Epidermal melanocyte (primary cell): ENCODE measurements around the gene HAUS3.
"Not testable (repeated sequence)": the region's sequence is repeated elsewhere in the genome, so short reads cannot be mapped to it uniquely, and the experiment has no call there.

ENCODE experiments used
- DNase-seq: peaks from one replicate; pipeline ENCODE4 v3.0.0; 2011; ENCODE audit warnings: low spot score; ENCODE audit not compliant: insufficient read length

HAUS3 gene

DNA sequence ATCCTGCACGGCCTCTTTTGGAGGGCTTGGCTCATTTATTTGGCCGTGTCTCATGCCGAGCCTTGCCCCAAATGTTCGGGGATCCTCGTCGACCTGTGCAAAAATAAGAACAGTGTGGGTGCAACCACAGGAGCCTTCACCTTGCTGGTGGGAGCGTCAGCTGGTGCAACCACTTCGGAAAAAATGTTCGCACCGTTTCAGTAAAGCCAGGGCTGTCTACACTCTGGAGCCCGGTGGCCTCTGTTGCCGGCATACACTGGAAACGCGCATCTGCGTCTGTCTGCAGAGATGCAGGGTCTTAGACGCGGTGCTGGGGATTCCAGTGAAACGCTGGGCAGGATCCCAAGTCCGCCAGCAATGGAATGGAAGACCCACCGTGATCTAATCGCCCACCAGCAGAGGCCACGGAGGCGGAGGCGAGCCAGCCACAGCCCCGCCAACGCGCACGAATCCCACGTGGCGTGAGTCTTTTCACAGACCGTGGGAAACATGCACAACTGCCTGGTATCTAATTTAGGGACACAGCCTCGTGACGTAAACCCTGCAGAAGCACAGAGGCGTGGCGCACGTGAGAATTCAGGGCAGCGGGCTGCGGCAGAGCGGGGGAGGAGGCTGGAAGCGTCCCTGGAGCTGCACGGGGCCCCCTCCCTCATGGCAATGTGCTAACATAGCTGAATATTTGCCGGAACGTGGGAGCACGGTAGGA is 33.8 kb upstream of the HAUS3 start:
- DNase-seq, result no peak

DNA sequence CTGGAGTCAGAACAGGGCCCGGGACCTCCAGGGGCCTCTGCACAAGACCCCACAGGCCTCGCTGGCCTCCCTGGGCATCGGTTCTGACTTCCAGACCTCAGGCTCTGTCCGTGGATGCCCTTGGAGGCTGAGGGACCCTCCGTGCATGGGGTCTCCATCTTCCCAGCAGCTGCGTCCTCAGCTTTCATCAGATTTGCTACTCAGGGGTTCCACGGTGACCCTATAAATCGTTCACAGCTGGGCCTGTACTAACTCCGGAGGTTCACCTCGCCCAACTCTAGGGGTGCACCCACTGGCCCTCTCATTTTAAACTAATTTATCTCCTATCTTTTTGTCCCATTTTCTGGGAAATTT is 33.1 kb upstream of the HAUS3 start:
- not testable (repeated sequence) for DNase-seq

DNA sequence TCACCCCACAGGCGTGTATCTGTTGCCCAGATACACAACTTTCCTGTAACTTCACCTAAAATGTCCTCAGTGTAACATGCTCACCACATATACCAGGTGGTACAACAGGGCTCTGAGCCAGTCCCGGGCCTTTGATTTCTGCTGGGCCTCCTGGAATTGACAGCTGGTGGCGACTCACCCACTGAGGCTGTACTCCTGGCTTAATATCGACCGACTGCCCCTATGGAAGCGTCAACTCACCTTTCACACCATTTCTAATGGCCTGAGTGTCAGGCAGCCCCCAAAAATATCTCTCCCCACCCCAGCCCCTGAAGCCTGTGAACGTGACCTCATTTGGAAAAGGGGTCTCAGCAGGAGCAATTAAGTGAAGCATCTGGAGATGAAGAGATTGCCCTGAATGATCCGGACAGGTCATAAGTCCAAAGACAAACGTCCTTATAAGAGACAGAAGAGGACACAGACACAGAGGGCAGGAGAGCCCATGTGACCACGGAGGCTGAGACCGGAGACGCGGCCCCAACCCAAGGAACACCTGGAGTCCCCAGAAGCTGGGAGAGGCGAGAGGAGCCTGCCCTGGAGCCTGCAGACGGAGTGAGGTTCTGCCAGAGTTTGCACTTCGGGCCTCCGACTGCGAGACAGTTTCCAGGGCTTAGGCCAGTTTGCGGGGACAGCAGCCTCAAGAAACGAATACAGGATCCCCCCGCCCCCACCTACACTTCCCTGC is 32.6 kb upstream of the HAUS3 start:
- DNase-seq, result no peak

DNA sequence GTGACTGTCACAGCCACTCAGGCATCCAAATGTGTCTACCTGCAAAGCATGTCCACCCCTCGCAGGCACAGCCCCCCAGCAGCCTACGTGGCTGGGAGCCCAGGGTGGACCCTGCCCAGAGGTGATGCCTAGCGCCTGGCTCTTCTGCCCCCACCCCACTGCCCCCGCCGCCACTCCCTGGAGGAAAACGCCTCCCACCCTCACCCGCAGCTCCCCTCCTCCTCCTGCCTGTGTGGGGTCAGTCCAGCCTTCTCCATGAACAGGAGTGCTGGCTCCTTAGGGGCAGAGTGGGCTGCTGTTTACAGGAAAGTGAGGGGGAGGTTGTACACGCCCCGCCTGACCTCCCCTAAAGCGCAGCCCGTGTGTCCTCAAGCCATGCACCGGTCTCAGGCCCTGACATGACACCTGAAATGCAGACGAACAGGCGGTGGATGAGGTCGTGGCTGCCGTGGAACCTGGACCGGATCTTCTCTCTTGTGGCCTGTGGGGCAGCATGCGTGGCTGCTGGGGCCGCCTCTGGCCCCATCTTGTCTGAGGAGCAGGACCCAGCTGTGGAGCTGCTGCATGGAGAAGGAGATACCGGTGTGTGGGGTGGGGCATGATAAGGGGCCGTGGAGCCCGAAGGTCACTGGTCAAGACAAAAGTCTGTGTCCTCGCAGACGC is 31.9 kb upstream of the HAUS3 start:
- DNase-seq, result no peak

DNA sequence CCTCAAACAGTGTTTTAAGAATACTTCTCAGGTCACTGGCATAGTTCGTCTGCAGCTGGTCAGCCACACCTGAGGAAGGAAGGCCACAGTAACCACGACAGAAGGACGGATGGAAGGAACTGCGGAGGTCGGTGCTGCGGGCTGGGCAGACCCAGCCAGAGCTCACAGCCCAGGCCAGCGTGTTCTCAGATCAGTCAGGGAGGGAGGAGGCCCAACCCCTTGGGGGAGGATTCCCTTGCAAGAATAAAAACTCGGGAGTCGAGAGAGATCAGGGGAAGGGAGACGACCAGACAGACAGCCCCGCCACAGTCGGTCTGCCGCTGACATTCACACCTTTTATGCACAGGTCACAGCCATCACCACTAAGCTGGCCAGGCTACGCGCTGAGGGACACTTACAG is 31.3 kb upstream of the HAUS3 start:
- DNase-seq, result no peak

DNA sequence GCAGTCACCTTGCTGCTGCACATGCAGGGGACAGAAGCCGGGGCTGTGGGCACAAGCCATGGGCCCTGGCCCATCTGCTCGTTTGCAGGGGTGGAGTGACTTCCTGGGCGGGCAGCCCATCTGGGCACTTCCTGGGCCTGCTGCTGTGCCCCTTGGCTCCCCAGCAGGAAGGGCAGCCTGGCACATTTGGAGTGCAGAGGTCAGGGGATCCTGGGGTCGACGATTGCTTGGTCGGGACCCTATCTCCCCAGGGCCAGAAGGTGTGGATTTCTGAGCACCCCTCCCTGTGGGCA is 30.9 kb upstream of the HAUS3 start:
- no peak for DNase-seq

DNA sequence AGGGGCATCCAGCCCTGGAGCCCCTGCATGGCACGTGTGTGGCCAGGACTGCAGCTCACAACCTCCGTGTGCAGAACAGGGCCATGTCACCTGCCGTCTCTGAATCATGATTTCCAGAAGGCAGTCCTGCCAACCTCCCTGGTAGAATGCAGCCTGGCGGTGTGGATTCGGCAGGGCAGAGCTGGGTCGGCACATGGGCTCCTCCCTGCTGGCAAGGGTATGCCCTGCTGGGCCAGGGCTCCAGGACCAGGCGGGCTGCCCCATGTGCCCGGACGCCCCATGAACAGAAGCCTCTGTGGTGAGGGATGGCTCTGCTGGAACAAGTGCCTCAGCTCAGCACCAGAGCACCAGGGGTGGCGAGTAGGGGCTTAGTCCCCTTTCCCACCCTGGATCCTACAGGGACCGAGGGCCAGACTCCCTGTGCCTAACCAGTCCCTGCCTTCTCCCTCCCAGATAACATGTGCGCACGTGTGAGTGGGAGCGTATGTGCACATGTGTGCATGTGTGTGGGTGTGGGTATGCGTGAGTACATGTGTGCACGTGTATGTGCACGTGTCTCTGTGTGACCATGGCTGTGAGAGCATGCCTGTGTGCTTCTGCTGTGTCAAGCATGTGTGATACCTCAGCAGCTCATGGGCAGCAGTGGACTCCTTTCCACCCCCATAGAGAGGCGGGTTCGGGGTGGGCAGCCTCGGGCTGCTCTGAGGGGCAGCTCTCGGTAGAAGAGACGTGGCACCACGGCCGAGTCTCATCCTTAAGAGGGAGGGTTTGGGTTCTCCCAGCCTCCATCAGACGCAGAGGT is 30.3 kb upstream of the HAUS3 start:
- no peak for DNase-seq

DNA sequence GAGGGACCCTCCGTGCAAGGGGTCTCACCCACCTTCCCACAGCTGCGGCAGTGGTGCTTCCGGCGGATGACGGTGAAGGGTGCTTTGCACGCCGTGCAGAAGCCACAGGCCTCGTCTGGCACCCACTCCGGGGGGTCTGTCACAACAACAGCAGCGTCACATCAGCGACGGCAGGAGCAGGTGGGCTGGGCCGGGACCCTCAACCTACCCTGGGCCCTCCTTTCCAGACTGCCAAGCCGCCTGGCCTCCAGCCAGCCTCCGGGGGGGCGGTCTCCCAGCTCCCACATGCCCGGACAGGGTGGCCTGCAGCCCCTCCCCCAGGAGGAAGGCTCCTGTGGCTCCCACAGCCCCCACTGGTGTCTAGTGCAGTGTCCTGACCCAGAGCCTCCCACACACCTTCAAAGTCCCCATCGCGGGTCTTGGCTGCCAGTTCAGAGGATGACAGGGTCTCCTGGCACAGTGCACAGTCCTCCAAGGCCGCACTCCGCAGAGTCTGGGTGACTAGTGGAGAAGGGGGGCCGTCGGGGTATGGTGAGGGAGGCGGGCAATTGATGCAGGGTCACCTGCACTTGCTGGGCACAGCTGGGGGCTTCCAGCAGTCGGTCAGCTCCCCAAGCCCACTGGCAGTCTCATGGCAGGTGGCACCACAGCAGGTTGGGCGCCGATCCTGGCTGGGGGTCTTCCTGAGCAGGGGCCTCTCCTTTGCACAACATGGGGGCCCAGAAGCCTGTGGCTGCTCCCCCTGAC is 29.5 kb upstream of the HAUS3 start:
- DNase-seq, result no peak

DNA sequence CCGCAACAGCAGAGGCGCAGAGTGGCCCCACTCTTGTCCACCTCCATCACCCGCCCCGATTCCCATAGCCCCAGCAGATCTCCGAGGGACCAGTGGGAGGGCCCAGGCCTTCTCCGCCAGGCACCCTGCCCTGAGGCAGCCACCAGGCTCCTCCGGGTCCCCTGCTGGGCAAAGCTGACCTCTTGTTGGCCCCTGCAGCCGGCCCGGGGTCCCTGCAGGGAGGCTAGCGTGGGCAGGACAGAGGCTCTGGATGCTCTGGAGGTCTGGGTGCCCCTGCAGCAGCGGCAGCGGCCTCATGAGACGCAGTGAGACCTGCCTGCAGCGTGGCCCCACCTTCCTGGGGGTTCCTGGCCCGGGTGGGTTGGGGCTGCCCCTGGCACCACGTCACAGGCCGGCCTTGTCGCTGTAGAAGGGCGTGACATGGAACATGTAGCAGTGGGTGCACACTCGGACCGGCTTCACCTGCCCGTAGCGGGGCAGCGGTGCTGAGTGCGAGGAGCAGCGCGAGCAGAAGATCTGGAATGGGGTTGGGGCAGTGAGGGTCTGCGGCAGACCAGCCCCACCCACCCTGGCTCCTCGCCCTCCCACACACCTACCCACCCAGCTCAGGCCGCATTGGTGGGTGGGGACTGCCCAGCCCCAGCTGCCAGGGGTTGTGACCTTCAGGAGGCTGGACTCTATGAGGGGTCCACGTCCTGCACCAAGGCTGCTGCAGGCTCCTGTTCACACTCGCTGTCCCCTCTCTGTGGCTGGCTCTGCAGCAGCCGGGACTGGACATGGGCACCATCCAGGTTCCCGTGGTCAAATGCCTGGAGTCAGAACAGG is 28.6 kb upstream of the HAUS3 start:
- DNase-seq, result no peak

DNA sequence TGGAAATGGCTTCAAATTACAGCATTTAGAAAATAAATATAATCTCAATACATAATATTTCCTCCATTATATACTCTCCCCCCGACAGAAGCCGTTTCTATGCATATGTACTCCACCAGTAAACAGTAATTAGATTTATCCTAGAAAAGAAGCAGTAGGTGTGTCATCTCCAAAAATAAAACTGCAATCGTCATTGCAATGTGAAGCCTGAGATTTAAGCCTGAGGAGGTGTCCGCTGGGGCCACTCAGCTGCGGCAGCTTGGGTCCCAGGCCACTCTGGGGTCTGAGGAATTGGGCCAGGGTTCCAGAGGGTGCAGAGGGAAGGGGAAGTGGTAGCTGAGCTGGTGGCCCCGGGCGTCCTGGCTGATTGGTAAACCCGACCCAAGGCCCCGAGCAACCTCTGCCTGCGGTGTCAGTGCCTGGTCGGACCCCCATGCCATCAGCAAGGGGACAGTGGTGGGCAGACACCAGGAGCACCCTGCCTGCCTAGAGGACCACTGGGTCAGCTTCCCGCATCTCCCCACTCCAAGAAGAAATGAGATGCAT is 27.8 kb upstream of the HAUS3 start:
- DNase-seq, result no peak

DNA sequence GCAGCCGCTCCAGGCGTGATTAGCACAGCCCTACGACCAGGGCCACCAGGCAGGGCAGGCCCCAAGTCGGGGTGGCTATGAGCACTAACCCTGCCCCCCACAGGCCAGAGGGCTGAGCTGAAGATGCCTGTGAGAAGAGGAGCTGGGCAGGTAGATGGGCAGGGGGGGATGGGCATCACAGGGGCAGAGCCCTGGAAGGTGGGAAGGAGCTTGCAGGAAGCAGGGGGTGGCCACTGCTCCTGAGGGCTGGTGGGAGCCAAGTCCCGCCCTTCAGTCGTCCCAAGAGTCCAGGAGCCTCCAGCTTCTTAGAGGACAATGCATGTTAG is 27.2 kb upstream of the HAUS3 start:
- no peak for DNase-seq

DNA sequence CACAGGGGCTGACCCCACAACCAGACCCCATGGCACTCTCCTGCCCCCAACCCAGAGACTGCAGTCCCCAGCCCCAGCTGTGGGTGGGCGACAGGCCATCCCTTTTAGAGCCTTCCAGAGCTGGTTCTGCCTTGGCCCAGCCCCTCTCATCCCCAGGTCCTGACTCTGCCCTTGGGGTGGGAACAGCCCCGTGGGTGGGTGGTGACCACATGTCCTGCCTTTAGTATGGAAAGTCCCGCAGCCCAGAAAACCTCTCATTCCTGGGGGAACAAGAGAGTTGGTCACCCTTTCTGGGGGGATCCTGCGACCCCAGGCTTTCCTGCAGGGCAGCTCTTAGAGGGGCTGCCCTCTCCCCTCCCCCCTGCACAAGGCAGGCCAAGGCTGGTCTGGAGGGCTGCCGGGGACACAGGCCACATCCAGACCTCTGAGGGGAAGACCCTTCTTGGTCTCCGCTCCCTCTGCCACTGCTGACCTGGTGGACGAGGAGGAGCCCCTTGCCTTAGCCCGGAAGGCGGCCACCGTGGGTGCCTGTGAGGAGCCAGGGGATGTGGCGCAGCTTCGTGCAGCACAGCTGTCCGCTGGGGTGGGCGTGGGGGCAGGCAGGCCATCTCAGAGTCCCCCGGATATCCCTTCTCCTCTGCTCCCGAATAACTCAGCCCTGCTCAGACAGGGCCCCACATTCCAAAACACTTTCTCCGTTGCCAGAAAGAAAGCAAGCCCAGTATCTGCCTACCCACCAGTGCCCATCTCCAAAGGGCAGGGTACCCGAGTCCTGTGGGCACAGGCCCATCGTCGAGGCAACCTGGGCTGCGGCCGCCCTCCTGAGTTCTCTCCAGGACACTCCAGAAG is 26.7 kb upstream of the HAUS3 start:
- no peak for DNase-seq

DNA sequence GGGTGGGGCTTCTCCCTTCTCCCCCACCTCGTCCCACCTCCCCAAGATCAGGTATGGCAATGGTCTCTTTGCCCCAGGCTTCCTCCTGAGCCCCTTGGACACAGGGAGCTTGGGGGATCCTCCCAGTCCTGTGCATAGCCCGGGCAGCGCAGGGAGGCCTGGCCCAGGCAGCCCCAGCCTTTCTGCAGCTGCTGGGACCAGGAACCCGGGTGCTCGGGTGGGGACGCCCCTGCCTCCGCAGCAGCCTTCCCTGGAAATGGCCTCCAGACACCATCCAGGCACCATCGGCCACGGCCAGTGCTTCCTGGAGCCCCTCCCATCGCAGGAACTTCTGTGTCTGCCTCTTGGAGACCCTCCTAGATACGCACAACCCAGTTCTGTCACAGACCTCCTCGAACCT is 25.9 kb upstream of the HAUS3 start:
- no peak for DNase-seq

DNA sequence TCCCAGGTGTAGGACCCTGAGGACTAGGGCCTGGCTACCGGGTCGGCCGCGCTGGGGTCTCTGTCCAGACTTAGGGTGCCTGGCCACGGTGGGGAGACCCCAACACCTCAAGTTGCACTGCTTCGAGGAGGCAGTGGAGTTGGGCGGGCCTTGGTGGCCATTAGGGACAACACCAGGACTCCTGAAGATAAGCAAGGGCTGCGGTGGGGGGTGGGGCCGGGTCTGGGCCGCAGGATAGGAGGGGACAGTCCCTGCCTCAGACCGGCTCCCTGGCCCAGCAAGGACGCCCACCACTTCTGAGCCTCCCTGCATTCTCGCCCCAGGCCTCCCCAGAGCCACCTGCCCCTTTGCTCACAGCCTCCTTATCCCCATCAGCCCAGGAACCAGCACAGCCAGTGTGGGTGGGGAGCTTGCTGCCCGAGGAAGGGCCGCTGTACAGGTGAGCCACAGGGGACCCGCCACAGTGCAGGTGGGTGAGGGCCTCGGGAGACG is 25.4 kb upstream of the HAUS3 start:
- no peak for DNase-seq

DNA sequence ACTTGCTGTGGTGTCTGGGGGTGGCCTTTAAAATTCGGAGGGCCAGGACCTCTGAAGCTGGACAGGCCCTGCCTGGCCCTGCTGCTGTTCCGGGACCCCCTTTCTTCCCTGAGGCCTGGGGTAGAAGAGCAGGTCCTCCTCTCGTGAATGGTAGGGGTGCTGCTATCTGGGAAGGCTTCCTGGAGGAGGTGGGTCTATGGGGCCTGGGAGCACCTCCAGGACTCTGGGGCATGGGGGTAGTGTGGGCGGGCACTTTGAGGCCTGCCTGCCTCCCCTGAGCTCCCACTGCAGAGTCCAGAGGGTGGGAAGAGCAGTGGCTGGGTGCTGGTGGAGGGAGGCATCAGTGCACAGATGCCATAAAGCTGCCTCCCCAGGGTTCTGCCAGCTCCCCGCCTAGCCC is 24.9 kb upstream of the HAUS3 start:
- DNase-seq, result no peak

DNA sequence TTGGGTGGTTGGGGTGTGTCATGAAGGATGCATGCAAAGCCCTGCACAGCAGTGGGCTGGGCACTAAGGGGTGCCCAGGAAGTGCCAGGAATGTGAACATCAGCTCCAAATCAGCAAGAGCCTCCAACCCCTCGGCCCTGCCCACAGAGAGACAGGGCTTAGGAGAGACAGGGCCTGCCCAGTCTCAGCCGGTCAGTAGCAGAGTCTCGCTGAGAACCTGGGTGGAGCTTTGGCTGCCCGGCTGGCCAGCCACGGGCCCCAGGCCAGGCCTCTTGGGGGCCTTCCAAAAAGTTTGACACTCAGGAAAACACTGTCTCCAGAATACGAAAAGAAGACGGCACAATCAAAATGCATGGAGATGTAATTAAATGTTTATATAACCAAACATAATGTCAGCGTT is 24.3 kb upstream of the HAUS3 start:
- peak; percentile 64 for DNase-seq

DNA sequence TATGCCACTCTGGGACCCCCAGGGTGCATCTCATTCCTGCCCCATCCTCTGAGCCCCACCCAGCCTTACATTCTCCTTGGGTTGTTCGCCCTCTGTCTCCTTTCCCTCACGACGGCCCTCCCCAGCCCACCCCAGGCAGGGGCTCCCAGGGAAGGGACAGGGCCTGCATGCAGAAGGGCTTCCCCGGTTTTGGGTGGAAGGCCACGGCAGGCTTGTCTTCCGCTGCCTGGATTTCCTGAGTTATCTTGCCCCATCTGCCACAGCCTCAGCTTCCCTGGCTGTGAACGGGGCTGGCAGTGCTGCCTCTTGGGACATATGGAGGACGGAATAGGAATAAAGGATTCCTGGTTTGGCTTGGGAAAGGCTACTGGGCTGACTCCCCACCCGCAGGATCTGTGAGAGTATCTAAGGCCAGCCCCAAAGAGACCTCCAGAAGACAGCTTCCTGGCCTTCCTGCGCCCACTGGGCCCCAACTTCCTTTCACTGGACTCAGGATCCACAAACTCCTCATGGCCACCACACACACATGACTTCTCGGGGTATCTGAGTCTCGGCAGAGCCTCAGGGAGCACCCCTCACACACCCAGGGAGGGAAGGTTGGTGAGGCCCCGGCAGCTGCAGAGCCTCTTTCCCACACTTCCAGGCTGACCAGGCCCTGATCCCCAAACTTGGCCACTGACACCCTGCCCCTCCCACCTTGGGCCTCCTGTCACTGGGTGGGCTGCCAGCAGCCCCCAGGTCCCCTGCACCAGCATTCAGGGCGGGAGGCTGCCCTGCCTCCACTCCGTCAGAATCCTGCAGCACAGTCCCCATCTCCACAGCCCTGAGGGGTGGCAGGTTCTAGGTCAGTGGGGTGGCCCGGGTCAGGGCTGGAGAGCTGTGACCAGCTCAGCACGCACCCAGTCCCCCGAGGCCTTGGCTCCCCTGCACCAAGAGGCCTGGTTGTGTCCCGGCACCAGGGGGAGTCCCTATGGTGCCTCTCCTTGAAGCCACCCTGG is 23.5 kb upstream of the HAUS3 start:
- DNase-seq, result no peak

DNA sequence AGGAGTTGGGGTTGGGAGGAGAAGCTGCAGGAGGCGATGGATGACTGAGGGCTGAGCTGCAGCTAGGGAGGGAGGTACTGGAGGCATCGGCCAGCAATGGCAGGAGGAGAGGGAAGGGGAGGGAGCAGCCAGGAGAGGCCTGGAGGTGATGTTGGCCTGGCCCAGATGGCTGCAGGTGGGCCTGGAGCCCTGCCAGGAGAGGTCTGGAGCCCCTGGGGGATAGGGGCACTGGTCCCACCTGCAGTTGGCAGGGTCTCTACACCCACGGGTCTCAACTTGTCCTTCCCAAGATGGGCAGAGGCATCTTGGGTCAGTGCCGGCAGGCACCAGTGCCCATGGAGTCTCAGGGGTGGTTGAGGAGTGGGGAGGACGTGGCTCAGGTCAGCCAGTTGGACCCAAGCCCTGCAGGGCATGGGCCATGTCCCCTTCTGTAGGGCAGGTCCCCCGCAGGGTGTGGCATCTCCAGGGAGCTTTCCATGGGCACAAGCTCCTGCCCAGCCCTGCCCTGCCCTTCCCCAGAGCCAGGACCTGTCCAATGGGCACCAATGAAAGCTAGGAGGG is 22.6 kb upstream of the HAUS3 start:
- DNase-seq, result no peak
